PC-3 (cell line): ENCODE measurements around the gene CTRB1. TPM values are rescaled to one million over a fixed set of nuclear protein-coding genes. Genes with fewer than 3 reads are reported as not detected.

Experiments
- ATAC-seq: fragments of 200-7000 bp; cut with Tn5 transposase; 2 replicates; pipeline ENCODE4 v1.9.1; 2020; ENCODE audit warnings: mild to moderate bottlenecking, moderate library complexity
- BruUV-seq: library from RNA; stranded (reverse); fragments of 400-500 nt; replicated peaks from 2 replicates; lab custom pipeline; 2021; lab: Mats Ljungman, UMichigan
- CTCF ChIA-PET: fragments of 300-600 bp; sonication (Branson Sonifier 250); formaldehyde crosslinking; loops from one replicate; lab custom pipeline; 2022; ENCODE audit warnings: antibody characterized with exemption; lab: Charles Lee
- POLR2A ChIA-PET: fragments of 300-600 bp; sonication (Branson Sonifier 250); formaldehyde crosslinking; loops from one replicate; lab custom pipeline; 2022; ENCODE audit warnings: antibody characterized with exemption; ENCODE audit not compliant: unreplicated experiment; lab: Charles Lee
- DNase-seq: peaks from one replicate; pipeline ENCODE4 v3.0.0-alpha.2; 2015
- H2AFZ ChIP-seq: fragments of 300-600 bp; sonication (generic); 2 replicates; pipeline ENCODE4 v1.6.0; 2016; ENCODE audit warnings: antibody characterized with exemption, low read length
- H3F3A ChIP-seq: fragments of 300-600 bp; sonication (generic); one replicate; pipeline ENCODE4 v1.6.0; 2017; ENCODE audit warnings: antibody characterized with exemption, low read length, control low read depth, mild to moderate bottlenecking; ENCODE audit not compliant: unreplicated experiment
- H3K27ac ChIP-seq: fragments of 300-600 bp; sonication (generic); 2 replicates; pipeline ENCODE4 v1.5.1; 2016; ENCODE audit warnings: mild to moderate bottlenecking, low read length
- H3K27me3 ChIP-seq: fragments of 300-600 bp; sonication (generic); 2 replicates; pipeline ENCODE4 v1.6.1; 2016; ENCODE audit warnings: low read length, mixed read lengths
- H3K36me3 ChIP-seq: fragments of 300-600 bp; sonication (generic); 2 replicates; pipeline ENCODE4 v1.6.1; 2016; ENCODE audit warnings: low read depth, mixed run types, low read length, mixed read lengths
- H3K4me1 ChIP-seq: fragments of 300-600 bp; sonication (generic); 2 replicates; pipeline ENCODE4 v1.5.1; 2016; ENCODE audit warnings: low read length; ENCODE audit not compliant: insufficient read depth
- H3K4me2 ChIP-seq: fragments of 300-600 bp; sonication (generic); 2 replicates; pipeline ENCODE4 v1.6.0; 2016; ENCODE audit warnings: low read length
- H3K4me3 ChIP-seq: fragments of 300-600 bp; sonication (generic); 2 replicates; pipeline ENCODE4 v1.5.1; 2016; ENCODE audit warnings: mild to moderate bottlenecking, low read length, mixed read lengths
- H3K79me2 ChIP-seq: fragments of 300-600 bp; sonication (generic); 2 replicates; pipeline ENCODE4 v1.6.1; 2017; ENCODE audit warnings: low read length, mixed read lengths
- H3K9ac ChIP-seq: fragments of 300-600 bp; sonication (generic); 2 replicates; pipeline ENCODE4 v1.6.0; 2016; ENCODE audit warnings: mild to moderate bottlenecking, low read length
- H3K9me2 ChIP-seq: fragments of 300-600 bp; sonication (generic); replicated peaks from 2 replicates; pipeline ENCODE4 v1.6.1; 2016; ENCODE audit warnings: mixed run types, low read length, mixed read lengths
- H3K9me3 ChIP-seq: fragments of 300-600 bp; sonication (generic); 2 replicates; pipeline ENCODE4 v1.6.1; 2016; ENCODE audit warnings: low read length, mixed read lengths
- H4K20me1 ChIP-seq: fragments of 300-600 bp; sonication (generic); 2 replicates; pipeline ENCODE4 v1.6.1; 2016; ENCODE audit warnings: low read length, mixed read lengths
- CTCF ChIP-seq: fragments of 300-600 bp; sonication (generic); conservative IDR thresholded peaks from 2 replicates; pipeline ENCODE4 v1.5.1; 2017; ENCODE audit warnings: antibody characterized with exemption, low read depth, mild to moderate bottlenecking, low read length
- EZH2 ChIP-seq: fragments of 300-600 bp; sonication (generic); IDR thresholded peaks from one replicate; pipeline ENCODE4 v1.6.1; 2017; ENCODE audit warnings: antibody characterized with exemption, mild to moderate bottlenecking, low read length; ENCODE audit not compliant: unreplicated experiment
- EZH2phosphoT487 ChIP-seq: fragments of 300-600 bp; sonication (generic); IDR thresholded peaks from 2 replicates; pipeline ENCODE4 v1.6.1; 2018; ENCODE audit warnings: mild to moderate bottlenecking, antibody characterized with exemption, low read length, borderline replicate concordance
- intact Hi-C: fragments of 100-400 bp; cut with micrococcal nuclease; formaldehyde crosslinking; loops from 2 replicates; pipeline ENCODE4 v1.9.0; 2023
- total RNA-seq: library from RNA; depleted of rRNA; stranded (reverse); fragments of >200 nt; gene quantifications from 2 replicates; pipeline ENCODE4 v1.2.3, GENCODE V29; 2014

CTRB1 gene
- total RNA-seq, 1 experiment from 2014 or later, result not detected

- intact Hi-C loops, result no loop called here
- no TSS peak for BruUV-seq
- Histone ChIP-seq H3K79me2 (no peaks in the 10 kb centered on the region), H3K36me3 (no peaks in the 10 kb centered on the region), H3K4me3 (no peak within 1 kb of the TSS), H3K4me2 (no peak within 1 kb of the TSS), H4K20me1 (no peaks in the 10 kb centered on the region), H3F3A (no peaks in the 10 kb centered on the region), H3K9me2 (no peaks in the 10 kb centered on the region), H2AFZ (no peak within 1 kb of the TSS), H3K27me3 (no peaks in the 10 kb centered on the region), H3K4me1 (no peaks in the 10 kb centered on the region), H3K9ac (no peak within 1 kb of the TSS), H3K27ac (no peak within 1 kb of the TSS), H3K9me3 (no peaks in the 10 kb centered on the region)
- ChIA-PET CTCF (no interaction called here), POLR2A (no interaction called here)
- TF ChIP-seq EZH2phosphoT487 (no peak), EZH2 (no peak), CTCF (no peak)
- ATAC-seq, result no peak
- no peak for DNase-seq
Measured at GRCh38 chr16:75206749-75207451, 11.9 kb upstream of the CTRB1 start, which contains the start of gene CTRB2. Gene CTRB2 (minus strand): TSS chr16:75207161. CDS start chr16:75207141, 20 bp downstream.

DNA sequence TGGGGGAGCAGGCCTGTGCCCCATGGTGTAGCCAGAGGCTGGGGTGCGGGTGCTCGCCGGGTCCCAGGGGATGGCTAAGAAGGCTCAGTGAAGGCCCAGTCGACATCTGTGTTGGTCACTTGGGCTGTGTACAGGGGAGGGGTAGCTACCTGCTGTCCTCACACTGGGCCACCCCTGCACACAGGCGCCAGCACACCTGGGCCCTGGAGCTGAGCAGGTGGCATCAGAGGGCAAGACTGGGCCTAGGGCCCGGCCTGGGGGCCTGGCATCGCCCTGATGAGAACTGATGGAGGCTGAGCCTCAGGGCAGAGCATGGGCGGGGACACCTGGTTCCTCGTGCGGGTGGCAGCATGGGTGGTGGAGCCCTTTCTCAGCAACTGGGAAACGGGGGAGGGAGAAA lies 11.0 kb upstream of the CTRB1 start:
- ChIA-PET POLR2A (no interaction called here), CTCF (no interaction called here)
- no peaks in the 10 kb centered on the region for H3K27me3 ChIP-seq
- DNase-seq (no peak), ATAC-seq (no peak)
- H3K79me2 ChIP-seq, result no peaks in the 10 kb centered on the region
- no peak overlapping the region for H3K27ac ChIP-seq
- intact Hi-C loops, result no loop called here
- no peaks in the 10 kb centered on the region for H3K4me1 ChIP-seq
- H3K9me3 ChIP-seq, result no peaks in the 10 kb centered on the region
- H3K4me3 ChIP-seq, result no peak overlapping the region
- no peak overlapping the region for H2AFZ ChIP-seq
- H4K20me1 ChIP-seq, result no peaks in the 10 kb centered on the region
- H3K36me3 ChIP-seq, result no peaks in the 10 kb centered on the region
- TF ChIP-seq CTCF, result no peak
- TF ChIP-seq EZH2, result no peak
- no peak for TF ChIP-seq EZH2phosphoT487
- H3K9ac ChIP-seq, result no peak overlapping the region
- BruUV-seq, result no TSS peak
- H3K9me2 ChIP-seq, result no peaks in the 10 kb centered on the region
- no peaks in the 10 kb centered on the region for H3F3A ChIP-seq
- H3K4me2 ChIP-seq, result no peak overlapping the region

GRCh38 chr16:75208242-75208825 lies 10.5 kb upstream of the CTRB1 start:
- Histone ChIP-seq H3K4me1 (no peaks in the 10 kb centered on the region), H3K27ac (no peak overlapping the region), H3K9ac (no peak overlapping the region), H3K4me3 (no peak overlapping the region), H2AFZ (no peak overlapping the region), H3K4me2 (no peak overlapping the region), H3K36me3 (no peaks in the 10 kb centered on the region), H3K9me3 (no peaks in the 10 kb centered on the region), H3F3A (no peaks in the 10 kb centered on the region), H3K79me2 (no peaks in the 10 kb centered on the region), H4K20me1 (no peaks in the 10 kb centered on the region), H3K27me3 (no peaks in the 10 kb centered on the region), H3K9me2 (no peaks in the 10 kb centered on the region)
- intact Hi-C loops, result no loop called here
- ATAC-seq, result no peak
- no peak for DNase-seq
- no peak for TF ChIP-seq EZH2
- TF ChIP-seq EZH2phosphoT487, result no peak
- no peak for TF ChIP-seq CTCF
- POLR2A ChIA-PET, result no interaction called here
- BruUV-seq, result no TSS peak
- CTCF ChIA-PET, result no interaction called here
